Measurements from ENCODE around the gene EN2. TPM values are rescaled to one million over a fixed set of nuclear protein-coding genes. Genes with fewer than 3 reads are reported as not detected.

Gene EN2
- total RNA-seq, 1 donor from 2014 or later = 3.4 TPM

DNA sequence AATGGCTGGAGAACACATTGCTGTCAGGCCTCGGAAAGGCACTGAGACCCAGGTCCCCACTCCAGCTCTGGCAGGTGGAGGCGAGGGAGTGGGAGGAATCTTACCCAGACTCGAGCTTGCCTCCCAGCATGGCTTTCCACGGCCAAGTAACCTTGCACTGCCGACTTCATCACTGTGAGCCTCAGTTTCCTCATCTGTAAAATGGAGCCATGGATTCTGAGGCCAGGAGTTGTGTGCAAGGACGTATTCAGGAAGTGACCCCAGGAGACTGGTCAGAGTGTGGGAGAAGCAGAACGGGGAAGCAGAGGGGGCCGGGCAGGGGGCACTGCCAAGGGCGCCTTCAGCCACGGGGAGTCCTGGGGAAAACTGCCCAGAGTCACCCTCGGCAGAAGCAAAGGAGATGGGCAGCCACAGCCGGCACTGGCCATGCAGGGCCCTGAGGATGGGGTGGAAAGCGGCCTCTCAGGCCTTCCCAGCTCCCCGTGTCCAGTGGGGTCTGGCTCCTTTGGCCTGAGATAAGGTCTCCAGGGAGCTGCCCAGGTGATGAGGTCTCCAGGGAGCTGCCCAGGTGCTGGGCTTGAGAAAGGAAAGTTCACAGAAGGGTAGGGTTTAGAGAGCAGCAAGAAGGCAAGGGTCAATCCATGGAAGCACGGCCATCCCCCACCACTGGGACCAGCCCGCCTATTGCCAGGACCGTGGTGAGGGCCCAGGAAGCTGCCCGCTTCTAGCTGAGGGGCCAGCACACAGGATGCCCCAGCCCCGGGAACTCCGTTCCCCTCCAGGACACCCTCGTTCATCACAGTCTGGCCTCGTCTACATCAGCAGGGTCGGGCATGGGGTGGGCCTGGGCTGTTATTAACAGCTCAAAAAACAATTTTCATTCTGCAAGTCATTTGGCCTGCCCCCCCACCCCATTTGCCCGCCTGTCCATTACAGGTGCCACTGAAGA is 34.3 kb upstream of the EN2 start:
- H3K4me1 Mint-ChIP-seq (ENCODE audit: unreplicated experiment) = no peaks in the 10 kb centered on the region
- no peak overlapping the region for H3K27ac Mint-ChIP-seq (ENCODE audit: unreplicated experiment)
- no peak overlapping the region for H3K4me3 Mint-ChIP-seq (ENCODE audit: unreplicated experiment)
- no peak for DNase-seq (ENCODE audit: extremely low spot score, unreplicated experiment)
- peaks cover 33% of the 10 kb centered on the region for H3K27me3 Mint-ChIP-seq (ENCODE audit: unreplicated experiment)
- H3K36me3 Mint-ChIP-seq (ENCODE audit: unreplicated experiment) = no peaks in the 10 kb centered on the region
- TF ChIP-seq, protein P1, sequence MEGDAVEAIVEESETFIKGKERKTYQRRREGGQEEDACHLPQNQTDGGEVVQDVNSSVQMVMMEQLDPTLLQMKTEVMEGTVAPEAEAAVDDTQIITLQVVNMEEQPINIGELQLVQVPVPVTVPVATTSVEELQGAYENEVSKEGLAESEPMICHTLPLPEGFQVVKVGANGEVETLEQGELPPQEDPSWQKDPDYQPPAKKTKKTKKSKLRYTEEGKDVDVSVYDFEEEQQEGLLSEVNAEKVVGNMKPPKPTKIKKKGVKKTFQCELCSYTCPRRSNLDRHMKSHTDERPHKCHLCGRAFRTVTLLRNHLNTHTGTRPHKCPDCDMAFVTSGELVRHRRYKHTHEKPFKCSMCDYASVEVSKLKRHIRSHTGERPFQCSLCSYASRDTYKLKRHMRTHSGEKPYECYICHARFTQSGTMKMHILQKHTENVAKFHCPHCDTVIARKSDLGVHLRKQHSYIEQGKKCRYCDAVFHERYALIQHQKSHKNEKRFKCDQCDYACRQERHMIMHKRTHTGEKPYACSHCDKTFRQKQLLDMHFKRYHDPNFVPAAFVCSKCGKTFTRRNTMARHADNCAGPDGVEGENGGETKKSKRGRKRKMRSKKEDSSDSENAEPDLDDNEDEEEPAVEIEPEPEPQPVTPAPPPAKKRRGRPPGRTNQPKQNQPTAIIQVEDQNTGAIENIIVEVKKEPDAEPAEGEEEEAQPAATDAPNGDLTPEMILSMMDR (IDR thresholded peaks at IDR 0.05) = no peak
- H3K9me3 Mint-ChIP-seq (ENCODE audit: unreplicated experiment) = no peaks in the 10 kb centered on the region

GRCh38 chr7:155424301-155425010 is 33.5 kb upstream of the EN2 start:
- Mint-ChIP-seq H3K27me3 (ENCODE audit: unreplicated experiment) (peaks cover 35% of the 10 kb centered on the region), H3K4me3 (ENCODE audit: unreplicated experiment) (no peak overlapping the region), H3K36me3 (ENCODE audit: unreplicated experiment) (no peaks in the 10 kb centered on the region), H3K27ac (ENCODE audit: unreplicated experiment) (no peak overlapping the region), H3K9me3 (ENCODE audit: unreplicated experiment) (no peaks in the 10 kb centered on the region), H3K4me1 (ENCODE audit: unreplicated experiment) (no peaks in the 10 kb centered on the region)
- TF ChIP-seq, protein P1 (IDR thresholded peaks at IDR 0.05) = no peak
- no peak for DNase-seq (ENCODE audit: extremely low spot score, unreplicated experiment)

GRCh38 chr7:155425011-155425340 is 33.0 kb upstream of the EN2 start:
- no peak overlapping the region for H3K4me3 Mint-ChIP-seq (ENCODE audit: unreplicated experiment)
- H3K36me3 Mint-ChIP-seq (ENCODE audit: unreplicated experiment) = no peaks in the 10 kb centered on the region
- no peak for DNase-seq (ENCODE audit: extremely low spot score, unreplicated experiment)
- peaks cover 38% of the 10 kb centered on the region for H3K27me3 Mint-ChIP-seq (ENCODE audit: unreplicated experiment)
- no peaks in the 10 kb centered on the region for H3K4me1 Mint-ChIP-seq (ENCODE audit: unreplicated experiment)
- TF ChIP-seq, protein P1 (IDR thresholded peaks at IDR 0.05) = no peak
- H3K9me3 Mint-ChIP-seq (ENCODE audit: unreplicated experiment) = no peaks in the 10 kb centered on the region
- H3K27ac Mint-ChIP-seq (ENCODE audit: unreplicated experiment) = no peak overlapping the region

GRCh38 chr7:155425887-155426286 is 32.0 kb upstream of the EN2 start:
- Mint-ChIP-seq H3K4me3 (ENCODE audit: unreplicated experiment) (no peak overlapping the region), H3K4me1 (ENCODE audit: unreplicated experiment) (no peaks in the 10 kb centered on the region), H3K27me3 (ENCODE audit: unreplicated experiment) (peaks cover 41% of the 10 kb centered on the region), H3K27ac (ENCODE audit: unreplicated experiment) (no peak overlapping the region), H3K36me3 (ENCODE audit: unreplicated experiment) (no peaks in the 10 kb centered on the region), H3K9me3 (ENCODE audit: unreplicated experiment) (no peaks in the 10 kb centered on the region)
- no peak for DNase-seq (ENCODE audit: extremely low spot score, unreplicated experiment)
- TF ChIP-seq, protein P1 (IDR thresholded peaks at IDR 0.05) = no peak
